Measurements from ENCODE around the gene GMDS. TPM values are rescaled to one million over a fixed set of nuclear protein-coding genes. Genes with fewer than 3 reads are reported as not detected.
A peak's percentile ranks its signal among the peaks of the same experiment; 100 is the strongest.

Gene GMDS
- total RNA-seq, 1 donor from 2014 or later: 19.9 TPM

GRCh38 chr6:2047855-2048254 lies 197.6 kb downstream of the GMDS start:
- Histone ChIP-seq H3K4me3 (no peak overlapping the region), H3K36me3 (no peaks in the 10 kb centered on the region), H3K9me3 (no peaks in the 10 kb centered on the region), H3K27ac (no peak overlapping the region), H3K27me3 (no peaks in the 10 kb centered on the region), H3K4me1 (no peaks in the 10 kb centered on the region)
- intact Hi-C loops (cut with DNase I): no loop called here
- TF ChIP-seq, protein P1, sequence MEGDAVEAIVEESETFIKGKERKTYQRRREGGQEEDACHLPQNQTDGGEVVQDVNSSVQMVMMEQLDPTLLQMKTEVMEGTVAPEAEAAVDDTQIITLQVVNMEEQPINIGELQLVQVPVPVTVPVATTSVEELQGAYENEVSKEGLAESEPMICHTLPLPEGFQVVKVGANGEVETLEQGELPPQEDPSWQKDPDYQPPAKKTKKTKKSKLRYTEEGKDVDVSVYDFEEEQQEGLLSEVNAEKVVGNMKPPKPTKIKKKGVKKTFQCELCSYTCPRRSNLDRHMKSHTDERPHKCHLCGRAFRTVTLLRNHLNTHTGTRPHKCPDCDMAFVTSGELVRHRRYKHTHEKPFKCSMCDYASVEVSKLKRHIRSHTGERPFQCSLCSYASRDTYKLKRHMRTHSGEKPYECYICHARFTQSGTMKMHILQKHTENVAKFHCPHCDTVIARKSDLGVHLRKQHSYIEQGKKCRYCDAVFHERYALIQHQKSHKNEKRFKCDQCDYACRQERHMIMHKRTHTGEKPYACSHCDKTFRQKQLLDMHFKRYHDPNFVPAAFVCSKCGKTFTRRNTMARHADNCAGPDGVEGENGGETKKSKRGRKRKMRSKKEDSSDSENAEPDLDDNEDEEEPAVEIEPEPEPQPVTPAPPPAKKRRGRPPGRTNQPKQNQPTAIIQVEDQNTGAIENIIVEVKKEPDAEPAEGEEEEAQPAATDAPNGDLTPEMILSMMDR (IDR thresholded peaks at IDR 0.05): no peak
- no peak for DNase-seq (ENCODE audit: low spot score in 2 of 2)

- intact Hi-C loops (cut with DNase I): no loop called here
- Histone ChIP-seq H3K27ac (no peak overlapping the region), H3K9me3 (no peaks in the 10 kb centered on the region), H3K4me3 (no peak overlapping the region), H3K4me1 (no peaks in the 10 kb centered on the region), H3K36me3 (no peaks in the 10 kb centered on the region), H3K27me3 (no peaks in the 10 kb centered on the region)
- DNase-seq (ENCODE audit: low spot score in 2 of 2): no peak
- TF ChIP-seq, protein P1 (IDR thresholded peaks at IDR 0.05): no peak
These were observed 201.2 kb downstream of the GMDS start for GRCh38 chr6:2044192-2044591.

GRCh38 chr6:2042956-2043648 lies 202.3 kb downstream of the GMDS start:
- Histone ChIP-seq H3K4me3 (no peak overlapping the region), H3K4me1 (no peaks in the 10 kb centered on the region), H3K27ac (no peak overlapping the region), H3K9me3 (no peaks in the 10 kb centered on the region), H3K27me3 (no peaks in the 10 kb centered on the region), H3K36me3 (no peaks in the 10 kb centered on the region)
- TF ChIP-seq, protein P1 (IDR thresholded peaks at IDR 0.05): no peak
- no peak for DNase-seq (ENCODE audit: low spot score in 2 of 2)
- intact Hi-C loops (cut with DNase I): no loop called here

DNA sequence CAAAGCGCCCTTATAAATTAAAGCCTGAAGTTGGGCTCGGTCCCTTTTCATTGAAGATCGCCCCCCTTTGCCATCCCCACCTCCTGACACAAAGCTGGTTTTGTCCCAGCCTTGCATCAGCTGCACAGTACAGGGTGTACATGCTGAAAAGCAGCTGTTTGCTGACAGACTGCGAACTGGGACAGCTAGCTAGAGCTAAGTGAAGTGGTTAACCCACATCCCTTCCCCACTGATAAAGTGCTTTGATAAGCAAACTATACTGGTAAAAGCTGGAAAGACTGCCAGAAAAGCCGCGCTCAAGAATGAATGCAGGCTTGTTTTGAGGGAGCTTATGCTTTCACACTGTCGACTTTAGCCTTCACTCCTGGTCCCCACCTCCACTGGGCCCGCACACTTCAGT lies 207.3 kb downstream of the GMDS start:
- intact Hi-C loops (cut with DNase I): loop anchor here (5.0 to 10.0 kb wide), 3 partner anchors 183 to 436 kb away; no protein-coding TSS in a partner anchor
- H3K4me1 ChIP-seq: no peaks in the 10 kb centered on the region
- no peak for DNase-seq (ENCODE audit: low spot score in 2 of 2)
- H3K9me3 ChIP-seq: no peaks in the 10 kb centered on the region
- H3K36me3 ChIP-seq: no peaks in the 10 kb centered on the region
- no peak overlapping the region for H3K27ac ChIP-seq
- TF ChIP-seq, protein P1 (IDR thresholded peaks at IDR 0.05): no peak
- no peak overlapping the region for H3K4me3 ChIP-seq
- H3K27me3 ChIP-seq: no peaks in the 10 kb centered on the region

DNA sequence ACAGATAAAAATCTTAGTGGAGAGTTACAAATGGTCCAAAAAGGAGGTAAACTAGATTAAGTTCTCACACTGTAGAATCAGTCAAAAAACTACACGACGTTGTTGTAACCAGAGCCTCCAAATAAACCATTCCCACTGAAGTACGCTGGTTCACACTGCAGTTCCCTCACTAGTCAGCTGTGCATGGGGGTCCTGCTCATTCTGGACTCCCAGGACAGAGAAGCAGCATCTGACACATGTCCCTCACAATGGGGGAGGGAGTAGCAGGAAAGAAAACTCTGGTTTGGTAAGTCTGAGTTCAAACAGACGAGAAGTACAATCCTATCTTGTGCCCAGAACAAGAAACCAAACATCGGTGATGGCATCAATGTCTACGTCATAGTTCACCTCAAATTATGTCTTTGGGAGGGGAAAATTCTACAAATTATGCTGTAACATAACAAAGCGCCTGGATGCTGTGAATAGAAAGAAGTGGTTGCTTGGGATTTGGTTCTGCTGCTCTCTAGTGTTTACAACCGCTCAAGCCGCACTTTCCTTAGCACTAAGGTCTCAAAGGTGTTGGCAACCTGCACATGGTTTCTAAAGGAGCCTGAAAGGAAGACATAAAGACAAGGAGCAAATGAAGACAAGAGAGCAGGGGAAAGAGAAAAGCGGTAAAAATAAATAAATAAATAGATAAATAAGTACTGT lies 208.0 kb downstream of the GMDS start:
- no peak for DNase-seq (ENCODE audit: low spot score in 2 of 2)
- no peaks in the 10 kb centered on the region for H3K4me1 ChIP-seq
- no peaks in the 10 kb centered on the region for H3K9me3 ChIP-seq
- H3K27me3 ChIP-seq: no peaks in the 10 kb centered on the region
- TF ChIP-seq, protein P1 (IDR thresholded peaks at IDR 0.05): peak in 2 of 3 experiments; percentile 35 to 54
- H3K27ac ChIP-seq: no peak overlapping the region
- no peak overlapping the region for H3K4me3 ChIP-seq
- intact Hi-C loops (cut with DNase I): loop anchor here (5.0 to 10.0 kb wide), 3 partner anchors 183 to 435 kb away; no protein-coding TSS in a partner anchor
- no peaks in the 10 kb centered on the region for H3K36me3 ChIP-seq
